GM18505 (cell line): ENCODE measurements around the gene HNRNPDL.
"Not testable (repeated sequence)": the region's sequence is repeated elsewhere in the genome, so short reads cannot be mapped to it uniquely, and the experiment has no call there.

ENCODE experiments used
- ATAC-seq: cut with Tn5 transposase; IDR thresholded peaks from one replicate; pipeline ENCODE4 v1.9.1; 2021; ENCODE audit not compliant: unreplicated experiment
- POLR2A ChIP-seq: IDR thresholded peaks from 4 replicates; pipeline ENCODE4 v1.6.1; 2011; ENCODE audit warnings: borderline replicate concordance; ENCODE audit not compliant: insufficient read depth, insufficient read length; ENCODE audit errors: extremely low read depth

Gene HNRNPDL

GRCh38 chr4:82388405-82388804 is 41.9 kb downstream of the HNRNPDL start:
- no peak for ATAC-seq
- TF ChIP-seq POLR2A: no peak

- not testable (repeated sequence) for ATAC-seq
Measured at GRCh38 chr4:82386312-82386711, 44.0 kb downstream of the HNRNPDL start.

GRCh38 chr4:82382751-82383150 is 47.5 kb downstream of the HNRNPDL start:
- no peak for TF ChIP-seq POLR2A
- ATAC-seq: no peak

GRCh38 chr4:82381661-82382296 is 48.5 kb downstream of the HNRNPDL start:
- no peak for TF ChIP-seq POLR2A
- no peak for ATAC-seq

GRCh38 chr4:82381235-82381634 is 49.0 kb downstream of the HNRNPDL start:
- no peak for ATAC-seq
- no peak for TF ChIP-seq POLR2A

GRCh38 chr4:82380831-82381230 is 49.4 kb downstream of the HNRNPDL start:
- TF ChIP-seq POLR2A: no peak
- ATAC-seq: no peak

GRCh38 chr4:82380344-82380743 is 49.9 kb downstream of the HNRNPDL start:
- ATAC-seq: no peak
- no peak for TF ChIP-seq POLR2A

GRCh38 chr4:82376109-82376508 is 54.2 kb downstream of the HNRNPDL start:
- no peak for ATAC-seq
- no peak for TF ChIP-seq POLR2A

- peak; percentile 96 for TF ChIP-seq POLR2A
- peak; percentile 92 for ATAC-seq
Measured at GRCh38 chr4:82373816-82374625, 56.2 kb downstream of the HNRNPDL start, which contains the start of gene HNRNPD. Gene HNRNPD, minus strand, starts transcription at chr4:82373991. Its CDS starts 313 bp downstream, at chr4:82373678.

GRCh38 chr4:82373486-82373815 is 56.8 kb downstream of the HNRNPDL start:
- peak; percentile 20 for ATAC-seq
- TF ChIP-seq POLR2A: peak; percentile 47
